ENCODE results near the gene GRSF1.

GRCh38 chr4:70829015-70829414 lies 10.7 kb downstream of the GRSF1 start:
- no peak for TF ChIP-seq POLR2AphosphoS5 (IDR thresholded peaks at IDR 0.05; ENCODE audit: low read depth, low read length)
- TF ChIP-seq SP1 (IDR thresholded peaks at IDR 0.05), result no peak
- no peak for TF ChIP-seq SP1 (CRISPR knock-in tag; IDR thresholded peaks at IDR 0.05)
- no peak for TF ChIP-seq ETV5 (CRISPR knock-in tag; IDR thresholded peaks at IDR 0.05; ENCODE audit: borderline replicate concordance)
- TF ChIP-seq CHD4 (IDR thresholded peaks at IDR 0.05; ENCODE audit: borderline replicate concordance, low read length), result no peak
- TF ChIP-seq KAT2B (IDR thresholded peaks at IDR 0.05; ENCODE audit: borderline replicate concordance, low read depth, low read length), result no peak
